Stimulated activated CD4-positive, alpha-beta T cell treated with anti-CD3 and anti-CD28 coated beads, TNF-alpha, amount 100 ng/mL, for 24 hours (primary cell): Measurements from ENCODE around the gene ZNF223.

ENCODE experiments used
- DNase-seq, 3 experiments: peaks; one replicate each; pipeline ENCODE4 v3.0.0-alpha.2; 2020; ENCODE audit warnings: low read depth in 3 of 3

The ZNF223 gene

DNA sequence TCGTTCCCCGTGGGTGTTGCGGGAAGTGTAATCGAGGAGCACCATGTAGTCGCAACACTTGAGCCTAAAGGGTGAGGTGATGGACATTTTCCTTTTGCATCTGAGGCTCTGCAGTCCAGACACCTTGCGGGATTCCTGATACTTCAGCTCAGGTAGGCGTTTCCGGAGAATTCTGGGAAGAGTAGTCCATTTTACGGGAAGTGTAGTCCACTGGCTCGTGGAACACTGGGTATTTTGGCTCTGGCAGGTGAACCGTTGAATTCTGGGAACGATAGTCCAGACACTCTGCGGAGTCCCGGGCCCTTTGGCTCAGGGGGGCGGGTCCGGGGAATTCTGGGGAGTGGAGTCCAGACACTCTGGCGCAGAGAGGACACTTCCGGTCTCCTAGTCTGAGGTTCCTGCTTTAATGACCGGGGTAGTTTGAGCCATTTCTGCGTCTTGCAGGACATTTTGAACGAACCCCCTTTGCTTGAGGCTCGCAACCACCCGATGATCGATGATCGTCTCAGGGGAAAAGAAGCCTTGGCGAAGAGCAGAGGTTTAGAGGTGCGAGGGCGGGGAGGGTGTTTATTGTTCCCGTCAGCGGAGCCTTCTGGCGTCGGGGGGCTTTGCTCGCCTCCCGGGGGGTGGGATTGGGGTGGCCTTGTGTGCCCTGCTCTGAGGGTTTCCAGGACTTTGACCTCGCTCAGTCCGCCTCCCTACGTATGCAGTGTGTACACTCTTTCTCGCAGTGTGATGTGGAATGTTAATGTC is at the start of gene ZNF223:
Gene ZNF223, plus strand, starts transcription at position 387 of the 753 bp plus-strand sequence. CDS start 3,141 bp downstream, outside the sequence.
- peak; percentile 54 to 62 (median 57) for DNase-seq

- no peak for DNase-seq
These were observed 49.6 kb upstream of the ZNF223 start for GRCh38 chr19:44002212-44002565.

DNA sequence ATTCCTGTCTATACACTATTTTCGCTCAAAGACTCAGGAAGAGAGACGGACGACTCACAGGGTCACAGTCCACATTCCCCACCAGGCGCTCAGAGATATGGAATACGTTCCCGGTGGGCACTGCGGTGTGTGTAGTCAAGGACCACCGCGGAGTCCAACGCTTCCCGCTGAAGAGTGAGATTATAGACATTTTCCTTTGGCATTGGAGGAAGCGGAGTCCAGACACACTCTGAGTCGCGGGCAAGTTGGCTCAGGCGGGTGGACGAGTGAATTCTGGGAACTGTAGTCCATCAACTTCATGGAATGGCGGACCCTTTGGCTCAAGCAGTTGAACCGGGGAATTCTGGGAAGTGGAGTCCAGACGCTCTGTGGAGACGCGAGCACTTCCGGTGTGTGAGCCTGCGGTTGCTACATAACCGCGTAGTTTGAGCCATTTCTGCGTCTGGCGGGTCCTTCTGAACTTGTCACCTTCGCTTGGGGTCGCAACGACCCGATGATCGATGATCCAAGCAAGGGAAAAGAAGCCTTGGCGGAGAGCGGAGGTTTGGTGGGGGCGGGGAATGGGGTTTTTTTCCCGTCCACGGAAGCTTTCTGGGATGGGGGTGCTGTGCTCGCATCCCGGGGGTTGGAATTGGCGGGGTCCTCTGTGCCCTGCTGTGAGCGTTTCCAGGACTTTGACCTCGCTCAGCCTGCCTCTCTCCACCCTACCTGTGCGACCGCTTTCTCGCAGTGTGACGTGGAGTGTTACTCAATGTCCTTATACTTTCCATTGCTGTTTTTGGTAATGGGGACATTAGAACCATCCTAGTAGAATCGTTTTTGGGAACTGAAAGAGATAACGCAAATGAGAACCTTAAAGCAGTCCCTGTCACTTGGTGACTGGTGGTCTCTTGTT is 49.0 kb upstream of the ZNF223 start, which contains the start of gene ZNF230:
Gene ZNF230, plus strand, starts transcription at position 392 of the 895 bp plus-strand sequence. CDS start 4,122 bp downstream, outside the sequence.
- peak; percentile 61 to 79 (median 78) for DNase-seq

GRCh38 chr19:44003461-44004009 is 48.3 kb upstream of the ZNF223 start:
- DNase-seq, result no peak

GRCh38 chr19:44005973-44006372 is 45.9 kb upstream of the ZNF223 start:
- DNase-seq, result no peak

DNA sequence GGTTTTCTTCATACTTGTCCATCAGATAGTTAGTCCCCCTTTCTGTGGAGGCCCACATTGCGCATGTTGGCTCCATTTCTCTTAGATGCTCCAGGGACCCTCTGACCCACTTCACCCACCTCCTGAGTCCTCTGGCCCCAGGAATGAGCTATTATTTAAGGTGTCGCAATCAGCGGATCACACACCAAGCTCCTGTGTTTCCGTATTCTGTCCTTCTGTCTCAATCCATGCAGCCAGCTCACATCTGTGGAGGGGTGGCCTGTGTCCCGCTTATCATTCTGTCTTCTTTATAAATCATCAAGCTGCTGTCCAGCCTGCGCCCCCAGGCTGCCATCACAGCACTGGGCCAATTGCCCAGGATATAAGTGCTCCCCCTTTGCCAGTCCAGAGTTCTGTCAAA is 44.4 kb upstream of the ZNF223 start:
- no peak for DNase-seq

GRCh38 chr19:44010468-44010867 is 41.4 kb upstream of the ZNF223 start:
- no peak for DNase-seq

DNA sequence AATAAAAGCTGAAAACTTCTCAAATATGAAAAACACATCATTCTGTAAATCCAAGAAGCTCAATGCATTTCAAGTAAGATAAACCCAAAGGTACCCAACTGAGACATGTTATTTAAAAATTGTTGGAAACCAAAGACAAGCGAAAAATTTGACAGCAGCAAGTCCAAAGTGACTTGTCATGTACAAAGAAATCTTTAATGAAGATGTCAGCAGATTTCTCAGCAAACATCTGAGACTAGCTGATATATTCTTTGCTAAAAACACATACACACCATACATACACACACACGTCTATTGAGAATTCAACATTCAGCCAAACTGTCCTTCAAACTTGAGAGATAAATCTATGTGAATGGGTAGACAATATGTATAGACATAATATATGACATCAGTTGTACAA is 32.3 kb upstream of the ZNF223 start:
- no peak for DNase-seq

- DNase-seq, result no peak
These were observed 30.6 kb upstream of the ZNF223 start for GRCh38 chr19:44021221-44021620.

- no peak for DNase-seq
These were observed 27.0 kb upstream of the ZNF223 start for GRCh38 chr19:44024900-44025216.

- DNase-seq, result peak; percentile 55 to 74 (median 72)
These were observed 26.5 kb upstream of the ZNF223 start, which contains the start of gene ZNF222 for GRCh38 chr19:44025217-44025936. Gene ZNF222, plus strand, starts transcription at chr19:44025379. Its CDS starts 58 bp downstream, at chr19:44025437.

DNA sequence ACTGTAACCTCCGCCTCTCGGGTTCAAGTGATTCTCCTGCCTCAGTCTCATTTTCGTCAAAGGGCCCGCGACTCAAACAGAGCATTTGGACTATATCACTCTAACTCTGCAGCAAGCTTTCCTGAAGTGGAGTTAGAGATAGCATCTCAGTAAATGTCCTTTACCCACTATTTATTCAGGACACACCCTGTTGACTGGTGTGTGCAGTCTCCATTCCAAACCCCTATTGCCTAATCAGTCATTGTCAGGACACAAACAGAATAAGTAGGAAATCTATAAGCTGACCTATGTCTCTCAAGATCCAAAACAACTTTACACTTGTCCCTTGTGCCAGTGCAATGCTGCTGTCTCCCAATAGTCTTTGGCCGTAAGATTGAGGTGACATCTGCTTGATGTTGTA is 25.2 kb upstream of the ZNF223 start:
- DNase-seq, result no peak

- DNase-seq, result no peak
These were observed 19.7 kb upstream of the ZNF223 start for GRCh38 chr19:44032001-44032610.

- no peak for DNase-seq
These were observed 9.7 kb upstream of the ZNF223 start for GRCh38 chr19:44042147-44042546.

- peak in 1 of 3 experiments; percentile 11 for DNase-seq
These were observed 841 bp upstream of the ZNF223 start for GRCh38 chr19:44050740-44051649.

DNA sequence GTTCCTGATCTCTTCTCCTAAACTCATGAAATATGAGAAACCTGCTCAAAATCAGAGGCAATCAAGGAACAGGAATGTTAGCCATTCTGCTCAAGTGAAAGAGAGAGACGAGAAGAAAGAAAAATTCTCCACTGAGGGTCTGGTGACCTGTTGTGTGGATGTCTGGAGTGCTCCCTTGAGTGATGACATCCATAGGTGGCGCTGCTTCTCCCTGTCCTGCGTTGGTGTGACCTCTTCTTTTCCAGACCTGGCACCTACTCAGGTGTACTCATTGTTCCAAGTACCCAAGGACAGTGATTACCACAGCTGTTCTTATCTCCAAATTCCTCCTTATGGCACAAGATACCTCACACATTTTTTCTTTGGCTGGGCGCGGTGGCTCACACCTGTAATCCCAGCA is 4.0 kb downstream of the ZNF223 start:
- DNase-seq, result no peak

- DNase-seq, result no peak
These were observed 7.4 kb downstream of the ZNF223 start for GRCh38 chr19:44059229-44059628.

GRCh38 chr19:44061038-44061437 is 9.2 kb downstream of the ZNF223 start:
- DNase-seq, result no peak

GRCh38 chr19:44066305-44066704 is 14.5 kb downstream of the ZNF223 start:
- DNase-seq, result no peak

DNA sequence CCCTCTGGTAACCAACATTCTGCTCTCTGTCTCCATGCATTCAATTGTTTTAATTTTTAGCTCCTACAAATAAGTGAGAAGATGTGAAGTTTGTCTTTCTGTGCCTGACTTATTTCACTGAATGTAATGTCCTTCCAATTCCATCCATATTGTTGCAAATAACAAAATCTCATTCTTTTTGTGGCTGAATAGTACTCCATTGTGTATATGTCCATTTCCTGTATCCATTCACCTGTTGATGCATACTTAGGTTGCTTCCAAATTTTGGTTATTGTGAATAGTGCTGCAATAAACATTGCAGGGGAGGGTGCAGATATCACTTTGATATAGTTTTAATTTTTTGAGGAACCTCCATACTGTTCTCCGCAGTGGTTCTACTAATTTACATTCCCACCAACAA is 17.6 kb downstream of the ZNF223 start:
- no peak for DNase-seq
